Measurements from ENCODE around the gene ESRRA. TPM values are rescaled to one million over a fixed set of nuclear protein-coding genes. Genes with fewer than 3 reads are reported as not detected.

Gene ESRRA
- total RNA-seq, 1 experiment from 2014 or later: 61.0 TPM

DNA sequence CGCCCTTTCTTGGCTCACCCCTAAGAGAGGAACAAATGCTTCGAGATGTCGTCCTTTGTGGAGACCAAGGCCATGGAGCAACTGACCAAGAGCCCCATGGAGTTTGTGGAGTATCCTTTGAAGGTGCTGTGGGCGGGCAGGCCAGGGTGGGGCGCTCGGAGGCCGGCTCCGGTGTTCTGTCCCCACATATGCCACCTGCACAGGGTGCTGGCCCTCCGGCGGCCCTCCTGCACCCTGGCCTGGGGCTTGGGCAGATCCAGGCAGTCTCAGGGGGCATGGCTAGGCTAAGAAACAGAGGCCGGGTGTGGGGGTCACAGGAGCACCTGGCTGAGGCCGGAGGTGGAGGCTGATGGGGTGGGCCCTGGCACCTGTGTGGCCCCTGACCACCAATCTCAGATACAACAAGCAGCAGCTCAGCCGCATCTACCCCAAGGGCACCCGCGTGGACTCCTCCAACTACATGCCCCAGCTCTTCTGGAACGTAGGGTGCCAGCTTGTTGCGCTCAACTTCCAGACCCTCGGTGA is 43.7 kb upstream of the ESRRA start:
- H3K4me1 ChIP-seq (replicated peaks; ENCODE audit: insufficient read depth): no peaks in the 10 kb centered on the region
- no peak overlapping the region for H3K4me2 ChIP-seq
- H3F3A ChIP-seq (ENCODE audit: insufficient read depth, low read depth): peaks cover 6% of the 10 kb centered on the region; the same call in 1 of the 2 replicates
- ChIA-PET POLR2A (ENCODE audit: unreplicated experiment) (no interaction called here), CTCF (no interaction called here)
- H3K27ac ChIP-seq: no peak overlapping the region
- DNase-seq: no peak
- no peak overlapping the region for H3K4me3 ChIP-seq
- TF ChIP-seq, protein P1, sequence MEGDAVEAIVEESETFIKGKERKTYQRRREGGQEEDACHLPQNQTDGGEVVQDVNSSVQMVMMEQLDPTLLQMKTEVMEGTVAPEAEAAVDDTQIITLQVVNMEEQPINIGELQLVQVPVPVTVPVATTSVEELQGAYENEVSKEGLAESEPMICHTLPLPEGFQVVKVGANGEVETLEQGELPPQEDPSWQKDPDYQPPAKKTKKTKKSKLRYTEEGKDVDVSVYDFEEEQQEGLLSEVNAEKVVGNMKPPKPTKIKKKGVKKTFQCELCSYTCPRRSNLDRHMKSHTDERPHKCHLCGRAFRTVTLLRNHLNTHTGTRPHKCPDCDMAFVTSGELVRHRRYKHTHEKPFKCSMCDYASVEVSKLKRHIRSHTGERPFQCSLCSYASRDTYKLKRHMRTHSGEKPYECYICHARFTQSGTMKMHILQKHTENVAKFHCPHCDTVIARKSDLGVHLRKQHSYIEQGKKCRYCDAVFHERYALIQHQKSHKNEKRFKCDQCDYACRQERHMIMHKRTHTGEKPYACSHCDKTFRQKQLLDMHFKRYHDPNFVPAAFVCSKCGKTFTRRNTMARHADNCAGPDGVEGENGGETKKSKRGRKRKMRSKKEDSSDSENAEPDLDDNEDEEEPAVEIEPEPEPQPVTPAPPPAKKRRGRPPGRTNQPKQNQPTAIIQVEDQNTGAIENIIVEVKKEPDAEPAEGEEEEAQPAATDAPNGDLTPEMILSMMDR (conservative IDR thresholded peaks at IDR 0.05): no peak
- TF ChIP-seq EZH2 (IDR thresholded peaks at IDR 0.05; ENCODE audit: low read depth): no peak
- H3K27me3 ChIP-seq (ENCODE audit: insufficient read depth, low read depth): no peaks in the 10 kb centered on the region
- no peaks in the 10 kb centered on the region for H3K79me2 ChIP-seq (ENCODE audit: low read depth)
- no peaks in the 10 kb centered on the region for H3K9me2 ChIP-seq (ENCODE audit: insufficient read depth)
- H3K9me3 ChIP-seq (ENCODE audit: insufficient read depth, low read depth): no peaks in the 10 kb centered on the region
- peaks cover 10% of the 10 kb centered on the region; the same call in 1 of the 2 replicates for H3K36me3 ChIP-seq (ENCODE audit: low read depth)
- H4K20me1 ChIP-seq (ENCODE audit: insufficient read depth): no peaks in the 10 kb centered on the region
- intact Hi-C loops (cut with micrococcal nuclease; ENCODE audit: unreplicated experiment): no loop called here
- no peak overlapping the region for H2AFZ ChIP-seq
- BruUV-seq (replicated peaks): no TSS peak

DNA sequence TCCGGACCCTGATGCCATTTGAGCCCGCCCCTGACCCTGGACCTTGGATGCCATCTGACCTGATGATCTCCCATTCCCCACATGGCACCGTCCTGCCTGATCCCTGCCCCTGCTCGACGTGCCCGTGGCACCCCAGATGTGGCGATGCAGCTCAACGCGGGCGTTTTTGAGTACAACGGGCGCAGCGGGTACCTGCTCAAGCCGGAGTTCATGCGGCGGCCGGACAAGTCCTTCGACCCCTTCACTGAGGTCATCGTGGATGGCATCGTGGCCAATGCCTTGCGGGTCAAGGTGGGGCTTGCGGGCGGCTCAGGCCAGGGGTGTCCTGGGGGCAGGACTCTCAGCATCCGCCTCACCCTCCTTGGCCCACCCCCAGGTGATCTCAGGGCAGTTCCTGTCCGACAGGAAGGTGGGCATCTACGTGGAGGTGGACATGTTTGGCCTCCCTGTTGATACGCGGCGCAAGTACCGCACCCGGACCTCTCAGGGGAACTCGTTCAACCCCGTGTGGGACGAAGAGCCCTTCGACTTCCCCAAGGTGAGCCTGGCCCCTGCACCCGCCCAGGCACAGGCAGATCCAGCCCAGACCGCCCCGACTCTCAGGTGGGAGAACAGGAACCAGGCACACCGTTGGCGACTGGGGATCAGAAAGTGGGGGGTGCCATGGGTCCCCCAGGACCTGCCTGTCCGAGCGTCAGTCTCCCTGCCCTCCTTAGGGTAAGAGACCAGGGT is 42.9 kb upstream of the ESRRA start:
- H3K79me2 ChIP-seq (ENCODE audit: low read depth): no peaks in the 10 kb centered on the region
- peak in 1 of 2 experiments; percentile 34 for DNase-seq
- peaks cover 9% of the 10 kb centered on the region; the same call in 1 of the 2 replicates for H3K36me3 ChIP-seq (ENCODE audit: low read depth)
- no peaks in the 10 kb centered on the region for H3K4me1 ChIP-seq (replicated peaks; ENCODE audit: insufficient read depth)
- no peaks in the 10 kb centered on the region for H4K20me1 ChIP-seq (ENCODE audit: insufficient read depth)
- intact Hi-C loops (cut with micrococcal nuclease; ENCODE audit: unreplicated experiment): no loop called here
- peaks cover 10% of the 10 kb centered on the region for H3F3A ChIP-seq (ENCODE audit: insufficient read depth, low read depth)
- no peak overlapping the region for H3K4me2 ChIP-seq
- H3K27me3 ChIP-seq (ENCODE audit: insufficient read depth, low read depth): no peaks in the 10 kb centered on the region
- no TSS peak for BruUV-seq (replicated peaks)
- no peak overlapping the region for H2AFZ ChIP-seq
- H3K9me2 ChIP-seq (ENCODE audit: insufficient read depth): no peaks in the 10 kb centered on the region
- ChIA-PET CTCF (no interaction called here), POLR2A (ENCODE audit: unreplicated experiment) (no interaction called here)
- H3K4me3 ChIP-seq: no peak overlapping the region
- no peak for TF ChIP-seq EZH2 (IDR thresholded peaks at IDR 0.05; ENCODE audit: low read depth)
- TF ChIP-seq, protein P1 (conservative IDR thresholded peaks at IDR 0.05): no peak
- H3K27ac ChIP-seq: no peak overlapping the region
- no peaks in the 10 kb centered on the region for H3K9me3 ChIP-seq (ENCODE audit: insufficient read depth, low read depth)

DNA sequence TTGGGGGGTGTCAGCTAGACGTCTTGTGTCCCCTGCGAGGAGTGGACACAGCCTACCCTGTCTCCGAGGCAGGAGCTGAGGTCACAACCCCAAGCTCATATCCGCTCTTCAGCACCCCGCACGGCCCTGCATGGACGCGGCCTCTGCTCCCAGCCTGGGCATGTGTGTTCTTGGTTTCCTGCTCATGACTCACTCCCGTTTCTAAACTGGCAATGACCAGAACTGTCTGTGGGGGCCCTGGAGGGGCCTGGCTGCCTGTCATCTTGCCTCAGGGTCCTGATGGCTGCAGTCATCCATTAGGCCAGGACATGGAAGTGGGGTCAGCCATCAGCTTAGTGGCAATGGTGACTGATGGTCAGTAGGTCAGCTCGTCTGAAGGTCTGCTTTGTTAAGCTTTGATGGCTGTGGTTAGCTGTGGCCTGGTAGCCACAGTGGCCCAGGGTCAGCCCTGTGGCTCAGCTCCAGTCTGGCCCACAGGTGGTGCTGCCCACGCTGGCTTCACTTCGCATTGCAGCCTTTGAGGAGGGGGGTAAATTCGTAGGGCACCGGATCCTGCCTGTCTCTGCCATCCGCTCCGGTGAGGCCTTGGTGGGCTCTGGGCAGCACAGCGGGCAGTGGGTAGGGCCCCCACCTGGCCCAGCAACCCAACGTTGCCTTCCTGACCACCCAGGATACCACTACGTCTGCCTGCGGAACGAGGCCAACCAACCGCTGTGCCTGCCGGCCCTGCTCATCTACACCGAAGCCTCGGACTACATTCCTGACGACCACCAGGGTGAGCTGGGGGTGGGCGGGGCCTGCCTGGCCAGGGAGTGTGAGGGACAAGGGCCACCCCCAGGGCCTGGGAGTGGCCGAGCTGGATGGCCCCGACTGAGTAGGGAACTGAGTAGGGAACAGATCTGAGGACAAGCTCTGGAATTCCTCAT is 42.0 kb upstream of the ESRRA start:
- no peaks in the 10 kb centered on the region for H3K9me3 ChIP-seq (ENCODE audit: insufficient read depth, low read depth)
- peaks cover 8% of the 10 kb centered on the region for H3K4me1 ChIP-seq (replicated peaks; ENCODE audit: insufficient read depth)
- H3K4me3 ChIP-seq: no peak overlapping the region
- H2AFZ ChIP-seq: no peak overlapping the region
- H3K4me2 ChIP-seq: no peak overlapping the region
- H4K20me1 ChIP-seq (ENCODE audit: insufficient read depth): no peaks in the 10 kb centered on the region
- no TSS peak for BruUV-seq (replicated peaks)
- ChIA-PET POLR2A (ENCODE audit: unreplicated experiment) (no interaction called here), CTCF (no interaction called here)
- peaks cover 9% of the 10 kb centered on the region; the same call in 1 of the 2 replicates for H3K36me3 ChIP-seq (ENCODE audit: low read depth)
- no peak for TF ChIP-seq EZH2 (IDR thresholded peaks at IDR 0.05; ENCODE audit: low read depth)
- TF ChIP-seq, protein P1 (conservative IDR thresholded peaks at IDR 0.05): no peak
- H3K9me2 ChIP-seq (ENCODE audit: insufficient read depth): no peaks in the 10 kb centered on the region
- intact Hi-C loops (cut with micrococcal nuclease; ENCODE audit: unreplicated experiment): no loop called here
- no peaks in the 10 kb centered on the region for H3K27me3 ChIP-seq (ENCODE audit: insufficient read depth, low read depth)
- H3F3A ChIP-seq (ENCODE audit: insufficient read depth, low read depth): peaks cover 19% of the 10 kb centered on the region
- H3K27ac ChIP-seq: no peak overlapping the region
- H3K79me2 ChIP-seq (ENCODE audit: low read depth): no peaks in the 10 kb centered on the region
- peak in 1 of 2 experiments; percentile 31 for DNase-seq
